CD4-positive, alpha-beta T cell (primary cell): Measurements from ENCODE around the gene ALK. TPM values are rescaled to one million over a fixed set of nuclear protein-coding genes. Genes with fewer than 3 reads are reported as not detected.

Experiments
- ATAC-seq: fragments of 200-7000 bp; cut with Tn5 transposase; one replicate; pipeline ENCODE4 v1.10.0; 2022; ENCODE audit warnings: mild to moderate bottlenecking; ENCODE audit not compliant: poor library complexity
- CTCF ChIA-PET: fragments of 350-600 bp; sonication (Branson Sonifier 250); formaldehyde crosslinking; loops from one replicate; lab custom pipeline; 2021; ENCODE audit warnings: antibody characterized with exemption, inconsistent platforms; lab: Charles Lee
- POLR2A ChIA-PET: fragments of 350-600 bp; sonication (Branson Sonifier 250); formaldehyde crosslinking; loops from one replicate; lab custom pipeline; 2021; ENCODE audit warnings: antibody characterized with exemption, inconsistent platforms; lab: Charles Lee
- DNase-seq, 14 experiments: peaks; one replicate each; pipeline ENCODE4 v3.0.0-alpha.2; 2013 to 2020; ENCODE audit warnings: mixed read lengths in 2 of 14
- H3K27ac ChIP-seq, 2 donors: one replicate each; pipeline versions ENCODE4 v1.5.1 to v1.7.0; 2013; ENCODE audit warnings: low read length in 2 of 2, low read depth in 1 of 2, mild to moderate bottlenecking in 1 of 2
- H3K27me3 ChIP-seq, 2 experiments: 1 replicate in 1 of 2; 2 replicates in 1 of 2; pipeline versions ENCODE4 v1.6.1 to v1.7.0; 2013; ENCODE audit warnings: low read length in 2 of 2, control low read depth in 1 of 2, mild to moderate bottlenecking in 1 of 2, moderate library complexity in 1 of 2; ENCODE audit not compliant: insufficient read depth in 2 of 2, control insufficient read depth in 1 of 2
- H3K36me3 ChIP-seq: one replicate; pipeline ENCODE4 v1.6.1; 2013; ENCODE audit warnings: low read length, control low read depth; ENCODE audit not compliant: insufficient read depth
- H3K4me1 ChIP-seq: one replicate; pipeline ENCODE4 v1.6.1; 2013; ENCODE audit warnings: low read length, control low read depth; ENCODE audit not compliant: insufficient read depth
- H3K4me3 ChIP-seq: one replicate; pipeline ENCODE4 v1.5.1; 2013; ENCODE audit warnings: mild to moderate bottlenecking, low read length, moderate library complexity
- H3K9me3 ChIP-seq, 2 experiments: 1 replicate in 1 of 2; 2 replicates in 1 of 2; pipeline versions ENCODE4 v1.6.1 to v1.7.0; 2013; ENCODE audit warnings: low read length in 2 of 2, mild to moderate bottlenecking in 2 of 2, control low read depth in 1 of 2, moderate library complexity in 1 of 2; ENCODE audit not compliant: control insufficient read depth in 1 of 2, insufficient read depth in 1 of 2
- H3K27ac Mint-ChIP-seq: one replicate; pipeline ENCODE4 v1.8.0; 2020; ENCODE audit warnings: mixed read lengths
- H3K27me3 Mint-ChIP-seq: one replicate; pipeline ENCODE4 v1.8.0; 2021; ENCODE audit warnings: mixed read lengths
- H3K36me3 Mint-ChIP-seq: one replicate; pipeline ENCODE4 v1.8.0; 2021; ENCODE audit warnings: low read depth, mixed read lengths
- H3K4me1 Mint-ChIP-seq: one replicate; pipeline ENCODE4 v1.8.0; 2021; ENCODE audit warnings: low read depth, mixed read lengths
- H3K4me3 Mint-ChIP-seq: one replicate; pipeline ENCODE4 v1.8.0; 2020; ENCODE audit warnings: mild to moderate bottlenecking, mixed read lengths
- H3K9me3 Mint-ChIP-seq: one replicate; pipeline ENCODE4 v1.8.0; 2020; ENCODE audit warnings: mixed read lengths
- intact Hi-C, 2 experiments: fragments of 100-400 bp; cut with DNase I in 1 of 2; cut with micrococcal nuclease in 1 of 2; formaldehyde crosslinking; loops; one replicate each; pipeline versions ENCODE4 v1.15.1 to v1.9.0; 2023 to 2025; cut with DNase I, micrococcal nuclease
- total RNA-seq, 174 experiments: library from RNA in 2 of 174; stranded (reverse) in 2 of 174; gene quantifications; one replicate each; pipeline ENCODE4 v1.2.3 and lab custom pipeline; 2021 to 2026
- TF ChIP-seq, protein P1 (sequence below): fragments of 200-600 bp; IDR thresholded peaks from one replicate; pipeline ENCODE4 v1.8.0; 2022; ENCODE audit warnings: antibody characterized with exemption, mild to moderate bottlenecking

ALK gene
- total RNA-seq, 2 experiments from 2014 or later: not detected

DNA sequence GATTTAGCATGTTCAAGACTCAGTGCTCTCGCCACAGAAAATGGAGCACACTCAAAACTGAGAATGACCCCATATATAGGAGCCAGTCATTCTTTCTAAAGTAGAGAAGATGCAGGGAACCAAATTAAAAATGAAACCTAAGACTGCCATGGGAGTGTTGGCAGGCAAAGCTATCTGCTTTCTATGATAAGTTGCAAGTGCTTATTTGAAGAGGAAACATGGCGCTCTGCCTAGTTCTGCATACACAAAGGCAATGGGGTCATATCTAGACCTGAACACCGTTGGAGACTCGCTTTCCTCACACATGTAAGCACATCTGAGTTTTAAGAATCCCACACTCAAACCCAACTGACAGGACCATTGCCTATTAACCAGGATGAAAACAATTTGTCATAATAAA, 292.5 kb downstream of the ALK start:
- POLR2A ChIA-PET: no interaction called here
- Mint-ChIP-seq H3K36me3 (no peaks in the 10 kb centered on the region), H3K4me3 (no peak overlapping the region), H3K27me3 (peaks cover 24% of the 10 kb centered on the region), H3K4me1 (no peaks in the 10 kb centered on the region), H3K27ac (no peak overlapping the region), H3K9me3 (no peaks in the 10 kb centered on the region)
- CTCF ChIA-PET: no interaction called here
- intact Hi-C loops: no loop called here
- Histone ChIP-seq H3K27ac (no peak overlapping the region), H3K36me3 (no peaks in the 10 kb centered on the region), H3K4me1 (no peaks in the 10 kb centered on the region), H3K9me3 (no peaks in the 10 kb centered on the region), H3K27me3 (peaks cover 5 to 8% of the 10 kb centered on the region in 2 experiments), H3K4me3 (no peak overlapping the region)
- no peak for ATAC-seq
- TF ChIP-seq, protein P1, sequence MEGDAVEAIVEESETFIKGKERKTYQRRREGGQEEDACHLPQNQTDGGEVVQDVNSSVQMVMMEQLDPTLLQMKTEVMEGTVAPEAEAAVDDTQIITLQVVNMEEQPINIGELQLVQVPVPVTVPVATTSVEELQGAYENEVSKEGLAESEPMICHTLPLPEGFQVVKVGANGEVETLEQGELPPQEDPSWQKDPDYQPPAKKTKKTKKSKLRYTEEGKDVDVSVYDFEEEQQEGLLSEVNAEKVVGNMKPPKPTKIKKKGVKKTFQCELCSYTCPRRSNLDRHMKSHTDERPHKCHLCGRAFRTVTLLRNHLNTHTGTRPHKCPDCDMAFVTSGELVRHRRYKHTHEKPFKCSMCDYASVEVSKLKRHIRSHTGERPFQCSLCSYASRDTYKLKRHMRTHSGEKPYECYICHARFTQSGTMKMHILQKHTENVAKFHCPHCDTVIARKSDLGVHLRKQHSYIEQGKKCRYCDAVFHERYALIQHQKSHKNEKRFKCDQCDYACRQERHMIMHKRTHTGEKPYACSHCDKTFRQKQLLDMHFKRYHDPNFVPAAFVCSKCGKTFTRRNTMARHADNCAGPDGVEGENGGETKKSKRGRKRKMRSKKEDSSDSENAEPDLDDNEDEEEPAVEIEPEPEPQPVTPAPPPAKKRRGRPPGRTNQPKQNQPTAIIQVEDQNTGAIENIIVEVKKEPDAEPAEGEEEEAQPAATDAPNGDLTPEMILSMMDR: no peak
- no peak for DNase-seq

DNA sequence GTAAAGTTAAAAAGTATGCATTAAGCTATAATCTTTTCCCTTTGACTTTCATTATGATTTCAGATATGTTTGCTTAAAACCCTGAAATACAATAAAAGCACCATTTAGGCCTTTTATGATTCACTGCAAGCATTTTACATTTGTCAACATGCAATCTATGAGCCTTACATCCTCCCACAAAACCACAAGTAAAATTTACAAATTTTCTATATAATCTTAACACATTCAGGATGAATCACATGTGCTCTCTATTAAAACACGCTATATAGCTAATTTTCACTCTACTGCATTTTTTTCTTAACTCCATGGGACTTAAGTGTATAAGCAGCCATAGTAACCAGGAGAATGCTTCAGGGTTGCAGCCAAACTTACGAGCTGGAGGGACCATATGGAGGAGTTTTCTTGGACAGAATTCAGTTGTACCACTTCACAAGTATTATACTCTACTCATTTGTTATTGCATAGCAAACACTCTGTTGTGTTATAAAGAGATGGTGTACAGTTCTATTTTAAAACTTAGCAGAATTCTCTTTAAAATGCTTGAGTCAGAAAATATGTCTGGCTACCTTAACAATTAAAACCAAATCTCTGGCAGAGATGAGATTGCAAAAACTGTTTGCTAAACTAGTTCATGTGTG, 293.2 kb downstream of the ALK start:
- ATAC-seq: no peak
- ChIA-PET CTCF (no interaction called here), POLR2A (no interaction called here)
- H3K27ac Mint-ChIP-seq: no peak overlapping the region
- Histone ChIP-seq H3K27ac (no peak overlapping the region), H3K4me1 (no peaks in the 10 kb centered on the region), H3K27me3 (peaks cover 5 to 8% of the 10 kb centered on the region in 2 experiments), H3K9me3 (no peaks in the 10 kb centered on the region), H3K4me3 (no peak overlapping the region), H3K36me3 (no peaks in the 10 kb centered on the region)
- H3K27me3 Mint-ChIP-seq: peaks cover 24% of the 10 kb centered on the region
- TF ChIP-seq, protein P1: no peak
- intact Hi-C loops: no loop called here
- no peak overlapping the region for H3K4me3 Mint-ChIP-seq
- no peaks in the 10 kb centered on the region for H3K36me3 Mint-ChIP-seq
- no peak for DNase-seq
- no peaks in the 10 kb centered on the region for H3K9me3 Mint-ChIP-seq
- H3K4me1 Mint-ChIP-seq: no peaks in the 10 kb centered on the region

- Histone ChIP-seq H3K4me1 (no peaks in the 10 kb centered on the region), H3K27me3 (peaks cover 5 to 8% of the 10 kb centered on the region in 2 experiments), H3K4me3 (no peak overlapping the region), H3K27ac (no peak overlapping the region), H3K9me3 (no peaks in the 10 kb centered on the region), H3K36me3 (no peaks in the 10 kb centered on the region)
- DNase-seq (no peak), ATAC-seq (no peak)
- H3K4me1 Mint-ChIP-seq: no peaks in the 10 kb centered on the region
- H3K27ac Mint-ChIP-seq: no peak overlapping the region
- TF ChIP-seq, protein P1: no peak
- no peak overlapping the region for H3K4me3 Mint-ChIP-seq
- H3K36me3 Mint-ChIP-seq: no peaks in the 10 kb centered on the region
- POLR2A ChIA-PET: no interaction called here
- H3K9me3 Mint-ChIP-seq: no peaks in the 10 kb centered on the region
- peaks cover 24% of the 10 kb centered on the region for H3K27me3 Mint-ChIP-seq
- intact Hi-C loops: no loop called here
- CTCF ChIA-PET: no interaction called here
Measured at GRCh38 chr2:29627279-29627711, 294.1 kb downstream of the ALK start.
